Hematopoietic multipotent progenitor cell treated with erythropoietin and hydrocortisone succinate and interleukin-3 and kit ligand, for 4 days (in vitro differentiated cells): Measurements from ENCODE around the gene CD96.

Experiments used
- DNase-seq: peaks from one replicate; pipeline ENCODE4 v3.0.0-alpha.2; 2015

CD96 gene

GRCh38 chr3:111681661-111682426 is 139.8 kb downstream of the CD96 start:
- no peak for DNase-seq

DNA sequence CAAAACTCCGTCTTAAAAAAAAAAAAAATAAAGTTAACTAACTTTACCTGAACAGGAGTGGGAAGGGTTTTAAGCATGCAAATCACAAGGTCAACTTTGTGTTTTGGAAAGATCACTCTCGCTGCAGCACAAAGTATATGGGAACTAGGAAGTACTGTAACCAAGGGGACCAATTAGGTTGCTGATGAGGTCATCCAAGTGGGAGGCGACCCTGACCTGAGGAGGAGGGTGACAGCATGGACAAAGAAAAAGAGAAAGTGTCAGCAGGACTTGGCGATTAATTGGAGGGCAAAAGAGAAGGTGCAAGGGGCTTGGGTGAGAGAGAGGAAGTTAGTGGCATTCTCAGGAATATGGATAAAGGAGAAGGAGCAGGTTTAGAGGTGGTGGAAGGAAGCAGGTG is 142.6 kb downstream of the CD96 start:
- DNase-seq, result no peak

DNA sequence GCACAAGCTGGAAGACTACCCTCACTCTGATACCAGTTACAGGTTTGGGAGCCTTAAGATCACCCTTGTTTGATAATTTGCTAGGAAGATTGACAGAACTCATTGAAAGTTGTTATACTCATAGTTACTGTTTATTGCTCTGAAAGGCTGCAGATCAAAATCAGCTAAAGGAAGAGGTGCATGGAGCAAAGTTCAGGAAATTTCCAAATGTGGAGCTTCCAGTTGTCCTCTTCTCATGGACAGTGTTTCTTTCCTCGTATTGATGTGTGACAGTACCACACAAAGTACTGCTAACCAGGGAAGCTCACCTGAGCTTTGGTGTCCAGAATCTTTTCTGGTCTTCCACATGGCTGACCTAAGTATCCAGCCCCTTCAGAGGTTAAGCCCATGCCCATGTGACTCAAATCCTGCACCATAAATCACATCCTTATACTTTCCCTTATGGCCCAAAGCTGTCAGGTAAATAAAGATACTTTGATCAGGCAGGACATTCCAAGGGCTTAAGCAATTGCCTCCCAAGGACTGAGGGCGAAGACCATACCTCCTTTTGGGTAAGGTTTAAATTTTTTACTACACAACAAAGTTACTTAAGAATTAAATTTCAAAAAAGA is 146.3 kb downstream of the CD96 start:
- no peak for DNase-seq

- no peak for DNase-seq
Measured at GRCh38 chr3:111690242-111690641, 148.2 kb downstream of the CD96 start.

DNA sequence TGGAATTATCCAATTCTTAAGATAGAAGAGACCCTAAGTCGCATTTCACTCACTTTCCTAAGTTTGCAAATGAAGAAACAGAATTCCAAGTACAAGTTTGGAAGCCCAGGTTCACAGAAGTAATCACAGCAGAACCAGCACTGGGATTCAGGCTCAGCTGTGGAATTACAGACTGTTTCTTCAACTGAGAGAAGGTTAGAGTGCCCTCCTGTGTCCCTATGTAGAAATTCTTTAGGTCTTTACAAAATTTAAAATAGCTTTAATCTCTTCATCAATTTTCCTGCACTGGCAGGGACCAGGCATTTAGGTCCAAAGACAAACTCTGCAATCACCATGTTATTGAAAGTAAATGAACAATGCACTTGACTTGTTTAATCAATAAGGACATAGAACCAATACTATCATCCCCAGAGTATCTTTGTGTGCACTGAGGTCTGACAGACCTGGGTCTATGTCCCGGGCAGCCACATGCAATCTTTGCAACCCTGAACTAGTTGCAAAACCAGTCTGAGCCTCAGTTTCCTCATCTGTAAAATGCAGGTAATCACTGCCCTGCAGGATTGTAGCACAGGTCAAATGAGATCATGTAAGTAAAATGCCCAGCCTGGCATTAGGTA is 149.4 kb downstream of the CD96 start:
- DNase-seq, result peak; percentile 61

GRCh38 chr3:111692593-111693552 is 150.9 kb downstream of the CD96 start:
- no peak for DNase-seq

- no peak for DNase-seq
Measured at GRCh38 chr3:111694471-111694870, 152.5 kb downstream of the CD96 start.

DNA sequence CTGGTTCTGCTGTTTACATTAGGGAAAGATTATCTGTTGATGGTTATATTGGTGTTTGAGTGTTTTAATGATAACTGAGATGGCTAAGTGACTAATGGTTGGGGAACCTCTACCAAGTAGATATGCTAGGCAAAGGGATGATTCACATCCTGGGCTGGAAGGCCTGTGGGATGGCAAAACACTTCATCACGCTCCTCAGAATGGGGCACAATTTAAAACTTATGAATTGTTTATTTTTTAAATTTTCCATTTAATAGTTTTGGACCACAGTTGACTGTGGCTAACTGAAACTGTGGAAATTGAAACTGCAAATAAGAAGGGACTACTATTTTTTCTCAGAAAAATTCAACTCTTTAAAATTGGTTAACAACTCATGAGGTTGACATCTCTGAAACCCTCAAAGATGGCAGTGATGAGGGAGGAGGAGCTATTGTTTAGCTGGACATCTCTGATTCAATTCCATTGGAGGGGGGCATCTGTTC is 153.7 kb downstream of the CD96 start:
- DNase-seq, result peak; percentile 24

DNA sequence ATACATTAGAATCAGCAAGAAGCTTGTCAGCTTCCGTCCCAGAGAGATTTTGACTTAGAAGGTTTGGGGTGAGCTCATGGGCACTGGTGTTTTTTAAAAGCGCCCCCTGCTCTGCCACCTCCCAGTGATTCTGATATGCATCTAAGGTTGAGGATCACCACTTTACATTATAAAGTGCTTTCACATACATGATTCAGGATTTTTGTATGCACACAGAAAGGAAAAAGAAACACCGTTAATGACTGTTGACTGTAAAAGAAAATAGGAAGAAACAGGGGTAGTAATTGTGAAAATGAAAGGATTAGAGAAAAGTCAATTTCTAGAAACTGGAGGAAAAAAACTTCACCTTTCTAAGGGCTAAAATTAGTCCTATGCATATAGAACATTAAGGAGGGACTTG is 158.1 kb downstream of the CD96 start:
- no peak for DNase-seq

- DNase-seq, result no peak
Measured at GRCh38 chr3:111701292-111701906, 159.4 kb downstream of the CD96 start.
